NCI-H526 (cell line): ENCODE measurements around the gene NBPF3.
"Not testable (repeated sequence)": the region's sequence is repeated elsewhere in the genome, so short reads cannot be mapped to it uniquely, and the experiment has no call there.

ENCODE experiments used
- DNase-seq, 2 experiments: peaks; one replicate each; lab custom pipeline; 2025; lab: John Stamatoyannopoulos, UW

The NBPF3 gene, protein sequence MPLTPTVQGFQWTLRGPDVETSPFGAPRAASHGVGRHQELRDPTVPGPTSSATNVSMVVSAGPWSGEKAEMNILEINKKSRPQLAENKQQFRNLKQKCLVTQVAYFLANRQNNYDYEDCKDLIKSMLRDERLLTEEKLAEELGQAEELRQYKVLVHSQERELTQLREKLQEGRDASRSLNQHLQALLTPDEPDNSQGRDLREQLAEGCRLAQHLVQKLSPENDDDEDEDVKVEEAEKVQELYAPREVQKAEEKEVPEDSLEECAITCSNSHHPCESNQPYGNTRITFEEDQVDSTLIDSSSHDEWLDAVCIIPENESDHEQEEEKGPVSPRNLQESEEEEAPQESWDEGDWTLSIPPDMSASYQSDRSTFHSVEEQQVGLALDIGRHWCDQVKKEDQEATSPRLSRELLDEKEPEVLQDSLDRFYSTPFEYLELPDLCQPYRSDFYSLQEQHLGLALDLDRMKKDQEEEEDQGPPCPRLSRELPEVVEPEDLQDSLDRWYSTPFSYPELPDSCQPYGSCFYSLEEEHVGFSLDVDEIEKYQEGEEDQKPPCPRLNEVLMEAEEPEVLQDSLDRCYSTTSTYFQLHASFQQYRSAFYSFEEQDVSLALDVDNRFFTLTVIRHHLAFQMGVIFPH

DNA sequence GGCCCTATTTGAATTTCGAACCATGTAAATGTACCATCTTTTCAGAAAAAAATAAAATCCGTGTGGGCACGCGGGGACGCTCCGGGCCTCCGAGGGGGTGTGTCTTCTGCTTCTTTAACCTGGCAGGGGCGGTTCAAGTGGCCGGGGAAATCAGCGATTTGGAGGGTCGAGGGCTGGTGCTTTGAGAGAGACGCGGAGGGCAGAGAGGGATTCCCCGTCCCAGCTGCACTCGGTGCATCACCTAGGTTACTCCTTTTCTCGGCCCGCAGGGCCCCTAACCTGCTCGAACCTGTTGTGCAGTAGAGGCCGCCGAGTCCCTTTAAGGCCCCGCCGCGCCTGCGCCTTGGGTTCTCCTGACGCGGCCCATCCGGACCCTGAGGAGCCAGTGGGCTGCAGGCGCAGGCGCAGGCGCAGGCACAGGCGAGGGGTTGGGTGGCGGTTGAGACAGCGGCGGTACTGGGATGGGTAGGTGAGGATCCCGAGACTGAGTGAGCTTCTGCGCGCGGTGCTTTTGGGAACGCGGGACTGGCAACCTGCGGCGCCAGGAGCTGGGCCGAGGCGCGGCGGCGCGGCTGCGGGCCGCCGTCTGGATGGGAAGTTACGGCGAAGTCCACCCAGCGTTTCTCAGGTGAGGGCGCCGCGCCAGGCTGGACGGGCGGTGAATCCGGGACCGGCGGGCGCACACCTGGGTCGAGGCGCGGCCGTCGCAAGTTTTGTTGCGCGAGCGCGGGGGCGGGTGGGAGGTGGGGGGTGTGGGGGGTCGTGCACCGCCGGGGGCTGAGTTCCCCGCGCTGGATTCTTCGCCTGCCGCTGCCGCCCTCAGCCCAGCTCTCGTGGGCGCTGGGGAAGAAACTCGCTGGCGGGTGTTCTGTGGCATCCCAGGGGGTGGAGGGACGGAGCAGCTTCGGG, at the start of gene NBPF3:
NBPF3 (plus strand) TSS at position 417 of the 909 bp plus-strand sequence. CDS start 4,950 bp downstream, outside the sequence.
- DNase-seq = peak; percentile 84 to 94

DNA sequence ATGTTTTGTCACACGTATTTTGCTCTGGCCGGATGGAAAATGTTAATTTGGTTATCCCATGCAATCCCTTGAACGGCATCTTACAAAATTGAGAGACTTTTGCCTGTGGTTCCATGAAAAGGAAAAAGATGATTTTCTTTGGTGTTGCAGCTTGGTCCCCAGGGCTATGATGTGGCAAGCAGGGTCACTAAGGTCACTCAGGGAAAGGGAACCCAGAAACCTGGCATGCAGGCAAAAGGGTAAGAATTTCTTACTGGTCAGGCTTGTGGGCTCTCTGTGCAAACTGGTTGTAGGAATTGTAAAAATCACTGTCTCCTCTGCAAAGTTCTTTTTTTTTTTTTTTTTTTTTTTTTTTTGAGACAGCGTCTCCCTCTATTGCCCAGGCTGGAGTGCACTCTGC, 48.4 kb upstream of the NBPF3 start:
- no peak for DNase-seq

DNA sequence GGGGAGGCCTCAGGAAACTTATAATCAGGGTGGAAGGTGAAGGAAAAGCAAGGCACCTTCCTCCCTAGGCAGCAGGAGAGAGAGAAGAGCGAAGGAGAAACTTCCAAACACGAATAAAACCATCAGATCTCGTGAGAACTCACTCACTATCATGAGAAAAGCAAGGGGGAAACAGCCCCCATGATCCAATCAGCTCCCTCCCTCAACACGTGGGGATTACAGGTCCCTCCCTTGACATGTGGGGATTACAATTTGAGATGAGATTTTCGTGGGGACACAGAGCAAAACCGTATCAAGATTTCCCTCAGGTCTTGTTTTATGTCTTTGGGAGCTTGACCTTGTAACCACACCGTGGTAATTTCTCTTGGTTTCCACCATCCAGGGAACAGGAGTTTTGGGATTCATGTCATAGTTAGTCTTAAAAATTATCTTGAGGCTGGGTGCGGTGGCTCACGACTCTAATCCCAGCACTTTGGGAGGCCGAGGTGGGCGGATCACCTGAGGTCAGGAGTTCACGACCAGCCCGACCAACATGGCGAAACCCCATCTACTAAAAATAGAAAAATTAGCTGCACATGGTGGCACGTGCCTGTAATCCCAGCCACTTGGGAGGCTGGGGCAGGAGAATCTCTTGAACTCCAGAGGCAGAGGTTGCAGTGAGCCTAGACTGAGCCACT, 47.2 kb upstream of the NBPF3 start:
- no peak for DNase-seq

DNA sequence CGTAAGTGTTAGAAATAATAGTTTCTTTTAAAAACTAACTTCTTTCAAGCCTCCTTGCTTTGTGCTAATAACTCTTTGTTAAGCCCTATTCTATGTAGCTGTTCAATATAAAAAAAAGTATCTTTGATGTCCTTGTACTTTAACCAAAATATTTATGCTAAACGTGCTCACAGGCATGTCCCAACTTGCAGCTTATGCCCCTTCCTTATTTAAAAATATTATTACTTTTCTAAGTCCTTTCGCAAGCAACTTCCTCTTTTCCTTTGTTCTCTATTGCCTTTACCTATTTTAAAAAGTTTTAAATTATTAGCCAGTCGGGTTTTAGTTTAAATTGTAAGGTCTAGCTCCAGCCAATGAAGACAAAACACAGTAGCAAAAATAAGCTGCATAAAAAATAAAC, 43.4 kb upstream of the NBPF3 start:
- no peak for DNase-seq

DNA sequence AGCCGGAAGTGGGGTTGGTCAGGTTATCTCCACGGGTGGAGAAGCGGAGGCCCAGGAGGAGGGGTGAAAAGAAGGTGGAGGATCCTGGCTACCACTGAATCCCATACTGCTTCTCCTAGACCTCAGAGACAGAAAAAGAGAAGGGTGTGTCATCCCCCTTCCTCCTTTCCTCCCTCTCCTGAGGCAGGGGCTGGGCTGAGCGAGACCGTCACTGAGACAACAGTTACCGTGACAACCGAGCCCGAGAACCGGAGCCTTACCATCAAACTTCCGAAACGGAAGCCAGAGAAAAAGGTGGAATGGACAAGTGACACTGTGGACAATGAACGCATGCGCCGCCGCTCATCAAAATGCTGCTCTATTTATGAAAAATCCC, 42.1 kb upstream of the NBPF3 start:
- DNase-seq = peak in 1 of 2 experiments; percentile 7

DNA sequence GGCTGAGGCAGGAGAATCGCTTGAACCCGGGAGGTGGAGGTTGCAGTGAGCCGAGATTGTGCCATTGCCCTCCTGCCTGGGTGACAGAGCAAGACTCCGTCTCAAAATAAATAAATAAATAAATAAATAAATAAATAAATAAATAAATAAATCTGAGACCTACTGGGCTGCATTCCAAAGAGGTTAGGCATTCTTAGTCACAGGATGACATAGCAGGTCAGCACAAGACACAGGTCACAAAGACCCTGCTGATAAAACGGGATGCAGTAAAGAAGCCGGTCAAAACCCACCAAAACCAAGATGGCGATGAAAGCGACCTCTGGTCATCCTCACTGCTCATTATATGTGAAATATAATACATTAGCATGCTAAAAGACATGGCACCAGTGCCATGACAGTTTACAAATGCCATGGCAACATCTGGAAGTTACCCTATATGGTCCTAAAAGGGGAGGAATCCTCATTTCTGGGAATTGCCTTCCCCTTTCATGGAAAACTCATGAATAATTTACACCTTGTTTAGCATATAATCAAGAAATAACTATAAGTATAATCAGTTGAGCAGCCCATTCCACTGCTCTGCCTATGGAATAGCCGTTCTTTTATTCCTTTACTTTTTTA, 38.1 kb upstream of the NBPF3 start:
- DNase-seq = not testable (repeated sequence)

DNA sequence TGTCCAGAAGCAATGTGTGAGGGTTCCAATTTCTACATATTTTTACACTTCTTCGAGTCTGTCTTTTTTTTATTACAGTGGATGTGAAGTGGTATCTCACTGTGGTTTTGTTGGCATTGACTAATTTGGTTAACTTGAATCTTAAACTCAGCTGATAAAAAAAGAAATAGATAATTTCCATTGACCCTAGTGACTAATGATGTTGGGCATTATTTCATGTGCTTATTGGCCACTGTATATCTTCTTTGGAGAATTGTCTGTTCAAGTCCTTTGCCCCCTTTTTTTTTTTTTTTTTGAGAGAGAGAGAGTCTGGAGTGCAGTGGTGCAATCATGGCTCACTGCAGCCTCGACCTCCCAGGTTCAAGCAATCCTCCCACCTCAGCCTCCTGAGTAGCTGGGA, 33.3 kb upstream of the NBPF3 start:
- DNase-seq = no peak

DNA sequence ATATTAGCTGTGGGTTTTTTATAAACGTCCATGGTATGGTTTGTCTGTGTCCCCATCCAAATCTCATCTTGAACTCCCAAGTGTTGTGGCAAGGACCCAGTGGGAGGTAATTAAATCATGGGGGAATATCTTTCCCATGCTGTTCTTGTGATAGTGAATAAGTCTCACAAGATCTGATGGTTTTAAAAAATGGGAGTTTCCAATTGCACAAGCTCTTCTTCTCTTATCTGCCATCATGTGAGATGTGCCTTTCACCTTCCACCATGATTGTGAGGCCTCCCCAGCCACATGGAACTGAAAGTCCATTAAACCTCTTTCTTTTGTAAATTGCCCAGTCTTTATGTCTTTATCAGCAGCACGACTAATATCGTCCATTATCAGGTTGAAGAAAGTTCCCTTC, 30.0 kb upstream of the NBPF3 start:
- DNase-seq = not testable (repeated sequence)

DNA sequence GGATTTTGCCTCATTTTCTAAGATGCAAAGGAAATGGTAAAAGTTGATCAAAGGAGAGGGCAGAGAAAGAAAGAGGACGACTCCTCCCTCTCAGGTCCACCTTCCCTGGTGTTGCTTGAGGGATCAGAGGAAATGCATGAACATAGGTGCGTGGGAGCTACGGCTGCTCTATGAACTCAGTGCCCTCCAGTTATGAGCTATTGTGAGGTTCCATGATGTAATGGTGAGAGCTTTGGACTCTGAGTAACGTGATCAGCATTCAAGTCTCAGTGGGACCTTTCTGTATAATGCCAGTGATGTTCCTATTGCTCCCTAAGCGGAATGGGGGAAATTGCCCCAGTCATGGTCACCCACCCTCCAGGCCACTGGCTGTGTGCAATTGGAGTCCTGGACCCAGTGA, 25.9 kb upstream of the NBPF3 start:
- no peak for DNase-seq

DNA sequence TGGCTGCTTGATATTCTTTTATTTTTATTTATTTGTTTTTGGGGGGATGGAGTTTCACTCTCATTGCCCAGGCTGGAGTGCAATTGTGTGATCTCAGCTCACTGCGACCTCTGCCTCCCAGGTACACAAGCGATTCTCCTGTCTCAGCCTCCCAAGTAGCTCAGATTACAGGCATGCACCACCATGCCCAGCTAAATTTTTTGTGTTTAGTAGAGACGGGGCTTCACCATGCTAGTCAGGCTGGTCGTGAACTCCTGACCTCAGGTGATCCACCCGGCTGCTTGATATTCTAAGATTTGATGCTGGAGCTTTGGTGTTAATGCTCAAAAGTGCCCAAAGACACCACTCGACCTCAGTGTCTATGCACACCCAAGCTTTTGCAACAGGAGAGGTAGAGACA, 19.6 kb upstream of the NBPF3 start:
- DNase-seq = not testable (repeated sequence)

DNA sequence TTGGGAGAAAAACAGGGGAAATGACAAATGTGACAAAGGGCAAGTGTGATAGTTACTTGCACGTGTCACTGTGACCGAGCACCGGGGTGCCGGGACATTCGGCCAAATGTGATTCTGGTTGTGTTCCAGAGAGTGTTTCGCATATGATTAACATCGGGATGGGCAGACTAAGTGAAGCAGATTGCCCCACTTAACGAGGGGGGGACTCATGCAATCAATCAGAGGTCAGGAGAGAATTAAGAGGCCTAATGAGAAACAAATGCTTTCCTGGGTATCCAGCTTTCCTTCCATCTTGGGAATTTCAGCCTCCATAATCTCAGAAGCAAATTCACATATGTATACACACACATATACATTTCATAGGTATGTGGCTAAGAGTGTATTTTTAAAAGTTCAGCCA, 18.6 kb upstream of the NBPF3 start:
- DNase-seq = not testable (repeated sequence)

DNA sequence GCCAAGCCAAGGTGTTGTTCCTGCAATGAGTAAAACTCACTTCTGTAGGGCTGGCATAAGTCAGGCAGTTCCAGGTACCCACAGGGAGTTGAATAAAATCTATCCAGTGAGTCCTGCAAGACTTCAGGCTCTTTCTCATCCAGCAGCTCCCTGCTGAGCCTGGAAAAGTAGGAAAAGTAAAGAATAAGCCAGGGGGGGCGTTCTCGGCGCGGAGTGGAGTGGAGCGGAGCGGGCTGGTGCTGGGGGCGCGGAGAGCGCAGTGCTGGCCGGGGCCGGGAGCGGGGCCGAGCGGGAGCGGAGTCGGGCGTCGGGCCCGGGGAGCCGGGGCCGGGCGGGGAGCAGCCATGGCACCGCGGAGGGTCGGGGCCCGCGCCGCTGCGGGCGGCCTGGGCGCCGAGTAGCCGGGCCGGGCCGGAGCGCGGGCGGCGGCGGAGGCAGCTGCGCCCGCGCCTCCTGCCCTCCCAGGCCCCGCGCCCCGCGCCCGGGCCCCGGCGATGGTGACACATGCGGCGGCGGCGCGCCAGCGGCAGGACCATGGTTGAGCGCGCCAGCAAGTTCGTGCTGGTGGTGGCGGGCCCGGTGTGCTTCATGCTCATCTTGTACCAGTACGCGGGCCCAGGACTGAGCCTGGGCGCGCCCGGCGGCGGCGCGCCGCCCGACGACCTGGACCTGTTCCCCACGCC, 12.0 kb upstream of the NBPF3 start:
- DNase-seq = peak in 1 of 2 experiments; percentile 19

DNA sequence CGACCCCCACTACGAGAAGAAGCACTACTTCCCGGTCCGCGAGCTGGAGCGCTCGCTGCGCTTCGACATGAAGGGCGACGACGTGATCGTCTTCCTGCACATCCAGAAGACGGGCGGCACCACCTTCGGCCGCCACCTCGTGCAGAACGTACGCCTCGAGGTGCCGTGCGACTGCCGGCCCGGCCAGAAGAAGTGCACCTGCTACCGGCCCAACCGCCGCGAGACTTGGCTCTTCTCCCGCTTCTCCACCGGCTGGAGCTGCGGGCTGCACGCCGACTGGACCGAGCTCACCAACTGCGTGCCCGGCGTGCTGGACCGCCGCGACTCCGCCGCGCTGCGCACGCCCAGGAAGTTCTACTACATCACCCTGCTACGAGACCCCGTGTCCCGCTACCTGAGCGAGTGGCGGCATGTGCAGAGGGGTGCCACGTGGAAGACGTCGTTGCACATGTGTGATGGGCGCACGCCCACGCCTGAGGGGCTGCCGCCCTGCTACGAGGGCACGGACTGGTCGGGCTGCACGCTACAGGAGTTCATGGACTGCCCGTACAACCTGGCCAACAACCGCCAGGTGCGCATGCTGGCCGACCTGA, 11.4 kb upstream of the NBPF3 start:
- not testable (repeated sequence) for DNase-seq

DNA sequence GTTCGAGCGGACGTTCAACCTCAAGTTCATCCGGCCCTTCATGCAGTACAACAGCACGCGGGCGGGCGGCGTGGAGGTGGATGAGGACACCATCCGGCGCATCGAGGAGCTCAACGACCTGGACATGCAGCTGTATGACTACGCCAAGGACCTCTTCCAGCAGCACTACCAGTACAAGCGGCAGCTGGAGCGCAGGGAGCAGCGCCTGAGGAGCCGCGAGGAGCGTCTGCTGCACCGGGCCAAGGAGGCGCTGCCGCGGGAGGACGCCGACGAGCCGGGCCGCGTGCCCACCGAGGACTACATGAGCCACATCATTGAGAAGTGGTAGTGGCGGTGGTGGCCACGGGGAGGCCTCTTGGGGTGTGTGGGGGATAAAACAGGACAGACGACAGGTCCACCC, 10.7 kb upstream of the NBPF3 start:
- DNase-seq = not testable (repeated sequence)

DNA sequence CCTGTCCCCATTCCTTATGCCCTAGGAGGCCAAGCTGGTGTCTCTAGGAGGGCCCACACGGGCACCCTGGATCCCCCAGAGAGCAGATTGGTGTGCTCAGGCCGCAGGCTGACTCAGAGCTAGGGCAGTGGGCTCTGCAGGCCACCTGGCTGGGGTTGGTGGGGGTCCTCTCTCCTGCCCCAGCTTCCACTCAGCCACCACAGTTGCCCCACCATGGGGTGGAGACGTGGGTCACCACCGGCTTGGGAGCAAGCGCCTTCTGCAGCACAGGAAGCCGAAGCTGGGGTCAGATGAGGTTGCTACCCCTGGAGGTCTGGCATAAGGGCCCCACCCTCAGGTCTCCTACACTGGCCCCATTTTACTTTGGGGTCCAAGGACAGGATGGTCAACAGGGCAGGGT, 9.1 kb upstream of the NBPF3 start:
- not testable (repeated sequence) for DNase-seq

DNA sequence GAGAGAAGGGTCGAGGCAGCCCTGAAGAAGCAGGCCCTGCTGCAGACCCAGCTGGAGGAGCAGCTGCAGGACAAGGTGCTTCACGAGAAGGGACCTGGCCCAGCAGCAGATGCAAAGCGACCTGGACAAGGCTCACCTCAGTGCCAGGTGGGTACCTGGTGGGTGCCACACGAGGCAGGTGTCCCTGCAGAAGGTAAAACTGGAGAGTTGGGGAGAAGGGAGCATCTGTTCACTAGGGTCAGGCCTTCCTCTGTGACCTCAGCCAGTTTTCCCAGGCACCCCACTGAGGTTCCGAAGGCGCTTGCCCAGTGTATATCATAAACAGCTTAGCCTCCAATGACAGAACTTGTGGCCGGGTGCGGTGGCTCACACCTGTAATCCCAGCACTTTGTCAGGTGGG, 5.5 kb upstream of the NBPF3 start:
- no peak for DNase-seq

DNA sequence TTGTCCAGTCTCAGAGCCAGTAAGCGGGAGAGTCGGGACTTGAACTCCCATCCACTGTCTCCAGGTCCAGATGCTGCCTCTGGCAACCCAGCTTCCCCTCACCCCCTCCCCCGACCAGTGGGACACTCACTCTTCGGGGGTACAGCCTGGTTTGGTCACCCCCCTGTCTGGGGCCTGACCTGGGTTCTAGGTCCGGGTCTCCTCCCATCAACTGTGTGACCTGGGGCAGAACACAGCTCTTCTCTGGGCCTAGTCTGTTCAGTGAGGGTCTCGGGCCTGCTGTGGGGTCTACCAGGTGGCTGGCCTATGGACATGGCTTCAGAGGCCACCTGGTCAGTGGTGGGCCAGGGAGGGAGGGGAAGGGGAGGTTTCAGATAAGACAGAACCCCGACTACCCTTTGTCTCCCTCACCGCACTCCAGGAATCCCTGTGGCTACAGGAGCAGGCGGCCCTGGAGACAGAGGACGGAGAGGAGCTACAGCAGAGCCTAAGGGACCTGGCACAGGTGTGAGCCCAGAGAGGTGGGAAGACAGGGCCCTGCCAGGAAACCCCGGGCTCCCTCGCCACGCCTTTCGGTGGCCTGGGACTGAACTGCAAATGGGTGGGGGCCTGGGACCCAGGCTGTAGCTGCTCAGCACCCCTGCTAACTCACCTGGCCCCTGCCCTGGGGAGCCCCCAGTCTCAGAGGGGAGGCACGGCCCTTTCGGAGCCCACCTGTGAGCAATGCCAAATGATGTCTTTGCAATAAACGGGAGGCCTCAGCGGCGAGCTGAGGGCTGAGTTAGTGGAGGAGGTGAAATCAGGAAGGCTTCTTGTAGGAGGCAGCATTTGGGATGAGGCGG, 4.1 kb upstream of the NBPF3 start:
- no peak for DNase-seq

DNA sequence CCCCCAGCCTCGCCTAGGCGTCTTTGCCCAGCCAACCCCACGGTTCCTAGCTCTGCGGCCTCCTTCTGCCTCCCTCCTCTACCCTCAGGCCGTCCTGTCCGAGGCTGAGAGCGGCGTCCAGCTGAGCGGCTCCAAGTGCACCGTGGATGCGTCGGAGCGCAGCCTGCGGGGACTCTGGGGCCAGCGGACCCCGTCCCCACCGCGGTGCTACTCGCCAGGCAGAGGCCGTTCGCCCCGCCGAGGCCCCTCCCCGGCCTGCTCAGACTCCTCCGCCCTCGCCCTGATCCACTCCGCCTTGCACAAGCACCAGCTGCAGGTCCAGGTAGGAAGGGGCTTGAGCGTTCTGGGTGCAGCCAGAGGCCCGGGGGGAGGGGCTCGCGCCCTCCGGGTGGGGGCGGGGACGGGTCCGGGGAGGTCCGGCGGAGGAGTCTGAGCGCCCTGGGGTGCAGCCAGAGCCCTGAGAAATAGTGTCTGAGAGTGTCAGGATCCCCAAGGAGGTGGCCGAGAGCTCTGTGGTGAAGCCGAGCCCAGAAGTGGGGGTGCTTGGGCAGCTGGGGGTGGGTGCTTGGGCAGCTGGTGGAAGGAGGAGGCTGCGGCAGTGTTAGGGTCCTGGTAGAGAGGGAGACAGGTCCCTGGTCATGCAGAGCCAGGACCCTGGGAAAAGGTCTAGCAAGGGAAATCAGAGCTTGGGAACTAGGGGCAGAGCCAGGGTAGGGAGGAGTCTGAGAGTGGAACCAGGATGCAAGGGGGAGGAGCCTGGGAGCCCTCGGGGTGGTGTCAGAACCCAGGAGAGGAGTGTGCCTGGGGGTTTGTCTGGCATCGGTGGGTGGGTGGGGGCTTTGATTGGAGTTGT, 3.2 kb upstream of the NBPF3 start:
- no peak for DNase-seq

DNA sequence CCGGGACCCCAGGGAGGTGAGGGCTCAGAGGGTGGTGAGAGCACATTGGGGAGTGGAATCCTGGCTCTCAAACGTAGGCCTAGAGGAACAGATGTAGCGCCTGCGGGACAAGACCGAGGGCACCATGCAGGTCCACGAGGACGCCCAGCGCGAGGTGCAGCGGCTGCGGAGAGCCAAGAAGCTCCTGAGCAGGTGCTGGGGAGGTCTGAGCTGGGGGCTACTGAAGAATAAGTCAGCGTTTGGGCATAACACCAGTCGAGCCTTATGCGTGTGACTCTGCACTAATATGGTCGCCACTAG, 2.6 kb upstream of the NBPF3 start:
- no peak for DNase-seq
